ENCODE measurements around the gene CXCL8.

DNA sequence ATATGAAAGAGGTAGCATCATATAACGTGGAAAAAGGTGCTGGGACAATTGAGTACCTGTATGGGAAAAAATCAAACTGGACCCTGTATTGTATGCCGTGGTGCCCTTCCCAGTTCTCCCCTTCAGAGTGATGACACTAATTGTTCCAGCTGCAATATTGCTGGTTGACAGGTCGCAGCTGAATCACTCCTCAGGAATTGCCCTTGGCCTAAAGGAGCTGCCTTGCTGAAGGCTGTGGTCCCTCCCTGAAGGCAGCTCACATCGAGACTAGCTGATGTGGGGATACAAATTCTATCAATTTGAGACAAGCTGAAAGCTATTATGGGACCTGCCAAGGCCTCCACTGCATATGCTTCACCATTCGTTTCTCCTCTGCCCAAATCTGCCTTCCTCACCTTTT is 39.3 kb upstream of the CXCL8 start:
- TF ChIP-seq POLR2A (IDR thresholded peaks at IDR 0.05) (no peak), CTCF (IDR thresholded peaks at IDR 0.05) (no peak)
